Brain microvascular endothelial cell (primary cell): ENCODE data around the gene KCNQ1.

Source experiments
- DNase-seq: peaks from one replicate; pipeline ENCODE4 v3.0.0-alpha.2; 2020
- H3K27ac ChIP-seq: fragments of 250-450 bp; sonication (Bioruptor Pico); 2 replicates; pipeline ENCODE4 v1.5.1; 2020; ENCODE audit warnings: mild to moderate bottlenecking, moderate library complexity
- H3K27me3 ChIP-seq: fragments of 250-450 bp; sonication (Bioruptor Pico); replicated peaks from 2 replicates; pipeline ENCODE4 v1.5.1; 2020; ENCODE audit warnings: mild to moderate bottlenecking
- H3K36me3 ChIP-seq: fragments of 250-450 bp; sonication (Bioruptor Pico); replicated peaks from 2 replicates; pipeline ENCODE4 v1.5.1; 2020; ENCODE audit warnings: mild to moderate bottlenecking
- H3K4me3 ChIP-seq: 2 replicates; pipeline ENCODE4 v1.5.1; 2011; ENCODE audit warnings: low read depth, mild to moderate bottlenecking, control low read depth, low read length, moderate library complexity
- CTCF ChIP-seq: IDR thresholded peaks from 2 replicates; pipeline ENCODE4 v1.5.1; 2011; ENCODE audit warnings: low read depth, mild to moderate bottlenecking, moderate library complexity, low read length, control low read depth, inconsistent platforms; ENCODE audit errors: missing control alignments
- in situ Hi-C: cut with HindIII; loops from 2 replicates; pipeline ENCODE4 v1.10.0; 2017; ENCODE audit warnings: low sequenced_read_pairs, low pct_ligation_motif_present

Gene KCNQ1

GRCh38 chr11:2837651-2838050 is 392.8 kb downstream of the KCNQ1 start:
- in situ Hi-C loops, result no loop called here
- no peak for TF ChIP-seq CTCF
- no peak overlapping the region for H3K4me3 ChIP-seq
- no peaks in the 10 kb centered on the region for H3K27me3 ChIP-seq
- H3K27ac ChIP-seq, result no peak overlapping the region
- no peaks in the 10 kb centered on the region for H3K36me3 ChIP-seq
- no peak for DNase-seq

GRCh38 chr11:2838091-2838490 is 393.3 kb downstream of the KCNQ1 start:
- H3K27me3 ChIP-seq, result no peaks in the 10 kb centered on the region
- no peak overlapping the region for H3K4me3 ChIP-seq
- H3K36me3 ChIP-seq, result no peaks in the 10 kb centered on the region
- H3K27ac ChIP-seq, result no peak overlapping the region
- in situ Hi-C loops, result no loop called here
- no peak for DNase-seq
- no peak for TF ChIP-seq CTCF

GRCh38 chr11:2838676-2839294 is 394.0 kb downstream of the KCNQ1 start:
- TF ChIP-seq CTCF, result no peak

GRCh38 chr11:2839395-2839943 is 394.7 kb downstream of the KCNQ1 start:
- in situ Hi-C loops, result no loop called here
- no peak for DNase-seq
- H3K4me3 ChIP-seq, result no peak overlapping the region
- TF ChIP-seq CTCF, result no peak
- no peaks in the 10 kb centered on the region for H3K36me3 ChIP-seq
- H3K27me3 ChIP-seq, result no peaks in the 10 kb centered on the region
- H3K27ac ChIP-seq, result no peak overlapping the region

More at GRCh38 chr11:2838676-2839294, 394.0 kb downstream of the KCNQ1 start:
- Histone ChIP-seq H3K4me3 (no peak overlapping the region), H3K27me3 (no peaks in the 10 kb centered on the region), H3K36me3 (no peaks in the 10 kb centered on the region), H3K27ac (no peak overlapping the region)
- in situ Hi-C loops, result no loop called here
- DNase-seq, result no peak

GRCh38 chr11:2841411-2842190 is 396.8 kb downstream of the KCNQ1 start:
- H3K36me3 ChIP-seq, result no peaks in the 10 kb centered on the region
- no peak for TF ChIP-seq CTCF
- in situ Hi-C loops, result no loop called here
- DNase-seq, result no peak
- no peak overlapping the region for H3K27ac ChIP-seq
- no peaks in the 10 kb centered on the region for H3K27me3 ChIP-seq
- H3K4me3 ChIP-seq, result no peak overlapping the region
